Skin epidermis (tissue), 12 donors: Measurements from ENCODE around the gene HADHA.

Source experiments
- H3K27ac ChIP-seq, 21 experiments: fragments of 200-600 bp; sonication (generic) in 11 of 21; one replicate each; pipeline ENCODE4 v1.5.0; 2020; ENCODE audit warnings: mild to moderate bottlenecking in 3 of 21, inconsistent platforms in 2 of 21, moderate library complexity in 2 of 21
- H3K4me3 ChIP-seq, 7 experiments: fragments of 200-600 bp; sonication (generic) in 2 of 7; one replicate each; pipeline ENCODE4 v1.5.0; 2020; ENCODE audit warnings: inconsistent platforms in 2 of 7, mild to moderate bottlenecking in 2 of 7, moderate library complexity in 1 of 7

HADHA gene

DNA sequence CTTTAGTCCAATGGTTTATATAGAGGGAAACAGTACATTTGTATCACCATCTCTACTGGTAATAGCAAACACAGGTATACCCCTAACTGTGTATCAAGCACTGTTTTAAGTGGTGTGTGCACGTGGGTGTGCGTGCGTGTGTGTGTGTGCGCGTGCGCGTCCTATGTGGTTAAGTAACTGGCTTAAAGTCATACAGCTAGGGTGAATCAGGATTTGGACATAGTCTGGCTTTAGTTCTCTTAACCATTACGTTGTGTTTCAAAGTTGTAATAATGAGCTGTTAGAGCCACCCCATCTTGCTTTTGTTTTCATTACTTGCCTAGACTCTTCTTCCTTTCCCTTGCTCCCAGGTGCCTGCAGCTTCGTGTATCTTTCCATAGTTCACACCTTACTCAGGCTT, 2.4 kb upstream of the HADHA start:
- H3K27ac ChIP-seq: peak overlapping the region in 5 of 21 experiments; percentile 18 to 42 (median 30)
- peak overlapping the region in 1 of 7 experiments; percentile 68 for H3K4me3 ChIP-seq

DNA sequence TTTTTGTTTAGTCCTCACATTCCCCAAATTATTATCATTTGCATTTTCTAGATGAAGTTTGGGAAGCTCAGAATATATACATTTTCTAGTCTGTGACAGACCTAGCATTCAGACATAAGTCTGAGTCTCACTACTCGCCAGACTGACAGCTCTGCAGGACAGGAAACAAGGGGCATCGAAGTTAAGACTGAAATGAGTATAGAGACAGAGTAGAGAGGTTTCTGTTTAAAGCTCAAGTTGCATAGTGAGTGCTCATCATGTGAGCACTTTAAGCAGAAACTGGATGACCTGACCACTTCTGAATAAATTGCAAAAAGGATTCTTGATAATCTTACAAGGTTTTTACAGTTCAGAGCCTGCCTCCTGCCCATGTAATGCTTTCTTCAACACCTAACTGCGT, 1.4 kb upstream of the HADHA start:
- Histone ChIP-seq H3K27ac (peak overlapping the region in 16 of 21 experiments; percentile 93 to 100 (median 99)), H3K4me3 (peak overlapping the region in 6 of 7 experiments; percentile 68 to 96 (median 84))

DNA sequence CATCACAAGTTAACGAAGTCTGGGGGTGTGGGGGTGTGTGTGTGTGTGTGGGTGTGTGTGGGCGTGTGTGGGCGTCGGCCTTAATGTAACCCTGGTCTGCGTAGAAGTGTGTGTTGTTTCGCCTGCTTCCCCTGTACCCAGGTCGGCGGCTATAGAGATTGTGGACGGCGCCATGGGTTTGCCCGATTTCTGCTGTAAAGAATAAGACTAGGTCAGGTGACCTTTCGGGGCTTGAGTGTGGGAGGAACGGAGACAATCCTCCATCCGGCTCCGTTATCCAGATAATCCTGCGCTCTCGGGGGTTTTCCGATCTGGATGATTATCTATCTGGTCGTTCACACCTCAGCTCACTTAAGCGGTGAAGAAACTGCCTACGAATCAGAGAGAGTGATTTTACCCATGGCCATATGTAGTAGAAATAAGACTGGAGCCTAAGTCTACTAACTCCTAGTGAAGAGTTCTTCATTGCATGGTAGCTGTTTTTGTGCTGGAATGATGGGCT, 850 bp upstream of the HADHA start:
- peak overlapping the region; percentile 93 to 100 (median 99) for H3K27ac ChIP-seq
- H3K4me3 ChIP-seq: peak overlapping the region; percentile 68 to 96 (median 88)

DNA sequence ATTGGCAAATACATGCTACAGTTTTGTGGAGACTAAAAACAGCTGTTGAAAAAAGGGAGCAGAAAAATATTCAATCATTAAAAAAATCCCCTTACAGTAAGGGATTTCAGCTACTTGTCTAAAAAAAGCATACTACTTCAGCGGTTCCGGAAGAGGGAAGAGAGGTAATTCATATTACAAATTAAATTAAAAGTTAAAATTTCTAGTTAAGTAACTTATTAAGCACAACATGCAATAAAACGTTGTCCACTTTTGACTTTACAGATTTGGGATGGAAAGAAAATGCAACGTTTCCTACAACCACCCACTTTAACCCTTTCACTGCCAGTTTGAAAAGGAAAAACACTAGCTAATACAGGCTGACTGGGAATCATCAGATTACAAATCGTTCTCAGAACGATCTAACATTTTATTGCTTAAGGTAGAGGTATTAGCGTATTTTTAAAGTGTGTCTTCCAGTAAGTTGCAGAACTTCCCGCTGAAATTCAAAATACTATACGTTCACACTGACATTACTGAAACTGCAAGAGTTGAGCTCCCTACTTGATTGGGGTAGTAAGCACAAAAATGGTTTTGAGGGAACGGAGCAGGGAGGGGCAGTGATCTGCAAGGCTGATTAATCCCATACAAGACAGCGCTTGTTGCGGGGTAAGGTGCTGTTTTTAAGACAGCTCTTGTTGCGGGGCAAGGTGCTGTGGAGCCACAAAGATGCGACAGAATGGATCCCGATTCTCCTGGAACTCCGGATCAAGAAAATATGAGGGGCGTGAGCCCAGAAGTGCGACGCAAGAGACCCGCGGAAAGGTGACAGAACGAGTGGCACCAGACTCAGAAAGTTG, 743 bp downstream of the HADHA start:
- Histone ChIP-seq H3K27ac (peak overlapping the region; percentile 93 to 100 (median 99)), H3K4me3 (peak overlapping the region; percentile 68 to 96 (median 88))

DNA sequence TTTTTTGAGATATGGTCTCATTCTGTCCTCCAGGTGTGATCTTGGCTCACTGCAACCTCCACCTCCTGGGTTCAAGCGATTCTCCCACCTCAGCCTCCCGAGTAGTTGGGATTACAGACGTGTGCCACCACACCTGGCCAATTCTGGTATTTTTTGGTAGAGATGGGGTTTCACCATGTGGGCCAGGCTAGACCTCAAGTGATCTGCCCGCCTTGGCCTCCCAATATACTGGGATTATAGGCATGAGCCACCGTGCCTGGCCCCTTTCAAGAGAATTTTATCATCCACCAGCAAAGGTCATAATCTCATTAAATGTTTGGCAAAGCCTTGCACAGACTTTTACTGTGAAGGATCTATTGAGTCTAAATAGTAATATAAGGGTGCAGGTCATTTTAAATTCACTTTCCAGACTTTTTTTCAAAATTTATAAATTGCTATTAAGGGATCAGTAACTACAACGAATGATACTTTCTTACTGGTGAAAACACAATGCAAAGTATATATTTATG, 2.5 kb downstream of the HADHA start:
- Histone ChIP-seq H3K4me3 (no peak overlapping the region), H3K27ac (no peak overlapping the region)

DNA sequence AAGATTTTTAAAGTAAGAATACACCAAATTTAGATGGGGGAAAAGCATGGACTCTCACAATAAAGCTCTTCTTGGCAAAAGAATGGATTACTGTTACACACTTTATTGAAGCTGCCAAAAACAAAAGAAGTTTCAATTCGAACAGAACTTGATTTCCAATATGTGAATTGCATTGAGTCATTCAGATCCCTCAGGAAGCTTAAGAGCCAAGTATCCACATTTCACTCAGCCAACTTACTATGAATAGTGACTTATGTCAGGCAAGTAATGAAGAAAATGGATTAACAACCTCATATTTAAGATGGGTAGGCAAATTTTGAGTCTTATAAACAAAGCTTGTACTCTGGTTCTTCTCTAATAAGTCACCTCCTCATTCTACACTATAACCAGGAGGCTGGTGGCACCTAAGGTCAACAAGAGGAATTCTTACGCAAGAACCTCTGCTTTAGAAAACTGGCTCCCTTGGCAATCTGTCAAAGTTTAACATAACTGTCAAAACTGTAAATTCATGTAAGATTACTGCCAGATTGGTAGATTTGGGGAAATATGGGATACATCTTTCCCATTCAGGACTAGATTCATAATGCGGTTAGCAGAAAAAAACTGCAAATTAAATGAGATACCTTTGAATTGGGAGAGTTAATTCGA, 6.0 kb downstream of the HADHA start:
- no peak overlapping the region for H3K27ac ChIP-seq

DNA sequence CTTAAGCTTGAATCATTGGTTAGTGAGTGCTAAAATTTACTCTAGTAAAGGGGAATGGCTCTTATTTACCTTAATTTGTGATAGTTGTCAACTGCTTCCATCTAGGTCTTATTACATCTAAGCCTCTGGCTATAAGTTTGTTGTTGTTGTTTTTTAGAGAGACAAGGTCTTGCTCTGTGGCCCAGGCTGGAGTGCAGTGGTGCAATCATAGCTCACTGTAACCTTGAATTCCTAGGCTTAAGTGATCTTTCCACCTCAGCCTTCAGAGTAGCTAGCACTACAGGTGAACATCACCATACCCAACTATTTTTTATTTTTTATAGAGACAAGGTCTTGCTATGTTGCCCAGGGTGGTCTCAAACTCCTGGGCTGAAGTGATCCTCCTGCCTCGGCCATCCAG, 6.6 kb downstream of the HADHA start:
- Histone ChIP-seq H3K27ac (no peak overlapping the region), H3K4me3 (no peak overlapping the region)

More for the DNA sequence above, 6.0 kb downstream of the HADHA start:
- no peak overlapping the region for H3K4me3 ChIP-seq

DNA sequence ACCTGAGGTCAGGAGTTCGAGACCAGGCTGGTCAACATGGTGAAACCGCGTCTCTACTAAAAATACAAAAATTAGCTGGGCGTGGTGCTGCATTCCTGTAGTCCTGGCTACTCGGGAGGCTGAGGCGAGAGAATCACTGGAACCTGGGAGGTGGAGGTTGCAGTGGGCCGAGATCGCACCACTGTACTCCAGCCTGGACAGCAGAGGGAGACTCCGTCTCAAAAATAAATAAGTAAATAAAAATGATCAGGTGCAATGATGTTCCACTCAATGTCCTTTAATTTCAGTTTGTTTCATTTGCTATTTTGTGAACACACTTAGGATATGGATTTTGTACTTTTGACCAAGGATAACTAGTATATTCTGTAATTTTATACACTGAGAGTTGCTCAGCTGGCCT, 9.3 kb downstream of the HADHA start:
- Histone ChIP-seq H3K4me3 (no peak overlapping the region), H3K27ac (no peak overlapping the region)

DNA sequence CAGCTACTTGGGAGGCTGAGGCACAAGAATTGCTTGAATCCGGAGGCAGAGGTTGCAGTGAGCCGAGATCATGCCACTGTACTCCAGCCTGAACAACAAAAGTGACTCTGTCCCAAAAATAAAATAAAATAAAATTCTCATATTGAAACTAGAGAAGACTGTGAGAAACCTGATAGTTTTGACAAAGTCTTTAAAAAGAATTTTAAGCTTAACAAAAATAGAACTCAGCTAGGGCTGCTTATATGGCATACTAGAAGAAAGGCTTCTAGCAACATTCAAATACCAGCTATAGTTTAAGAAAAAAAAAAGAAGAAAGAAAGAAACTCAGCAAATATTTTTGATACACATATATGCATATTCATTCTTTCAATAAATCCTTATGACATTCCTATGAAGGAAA, 13.6 kb downstream of the HADHA start:
- Histone ChIP-seq H3K4me3 (no peak overlapping the region), H3K27ac (no peak overlapping the region)

DNA sequence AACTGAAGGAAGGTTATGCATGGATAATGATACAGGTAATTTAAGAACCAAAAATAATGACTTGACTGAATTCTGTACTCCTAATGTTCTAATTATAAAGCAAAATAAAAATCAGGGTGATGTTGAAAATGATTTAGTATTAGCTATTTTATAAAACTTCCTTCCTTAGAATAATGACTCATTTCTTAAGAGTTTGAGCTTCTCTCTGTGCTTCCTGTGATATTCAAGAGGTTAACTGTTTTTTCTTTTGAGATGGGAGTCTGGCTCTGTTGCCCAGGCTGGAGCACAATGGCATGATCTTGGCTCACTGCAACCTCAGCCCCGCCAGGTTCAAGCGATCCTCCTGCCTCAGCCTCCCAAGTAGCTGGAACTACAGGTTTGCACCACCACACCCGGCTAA, 14.8 kb downstream of the HADHA start:
- Histone ChIP-seq H3K27ac (no peak overlapping the region), H3K4me3 (no peak overlapping the region)

DNA sequence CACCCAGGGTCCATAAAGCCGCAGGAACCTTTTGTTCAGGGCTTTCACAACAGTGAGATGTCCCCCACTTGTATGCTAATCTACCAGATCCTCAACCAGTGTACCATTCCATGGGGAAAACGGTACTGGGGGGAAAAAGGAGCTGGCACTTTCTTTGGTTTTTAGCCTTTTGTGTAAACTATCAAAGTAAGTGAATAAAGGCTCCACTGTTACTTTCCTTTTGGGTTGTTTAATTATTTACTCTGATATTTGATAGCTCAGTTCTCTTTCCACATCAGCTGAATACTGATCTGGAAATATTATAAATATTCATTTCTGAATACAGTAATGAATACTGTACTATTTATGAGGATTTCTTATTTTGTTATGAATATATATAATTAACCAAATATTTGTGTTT, 20.3 kb downstream of the HADHA start:
- H3K4me3 ChIP-seq: no peak overlapping the region
- H3K27ac ChIP-seq: no peak overlapping the region

DNA sequence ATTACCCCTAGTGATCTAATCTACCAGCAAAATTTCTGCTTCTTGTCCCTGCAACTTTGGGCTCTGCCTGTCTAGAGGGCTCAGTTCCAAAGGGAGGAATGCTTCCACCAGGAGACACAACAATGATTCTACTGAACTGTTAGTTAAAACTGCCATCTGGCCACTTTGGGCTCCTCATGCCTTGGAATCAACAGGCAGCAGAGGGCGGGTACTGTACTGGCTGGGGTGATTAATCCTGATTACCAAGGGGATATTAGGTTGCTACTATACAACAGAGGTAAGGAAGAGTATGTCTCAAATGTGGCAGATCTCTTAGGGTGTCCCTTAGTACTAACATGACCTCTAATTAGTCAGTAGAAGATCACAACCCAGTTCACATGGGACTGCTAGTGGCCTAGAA, 21.4 kb downstream of the HADHA start:
- Histone ChIP-seq H3K27ac (no peak overlapping the region), H3K4me3 (no peak overlapping the region)

DNA sequence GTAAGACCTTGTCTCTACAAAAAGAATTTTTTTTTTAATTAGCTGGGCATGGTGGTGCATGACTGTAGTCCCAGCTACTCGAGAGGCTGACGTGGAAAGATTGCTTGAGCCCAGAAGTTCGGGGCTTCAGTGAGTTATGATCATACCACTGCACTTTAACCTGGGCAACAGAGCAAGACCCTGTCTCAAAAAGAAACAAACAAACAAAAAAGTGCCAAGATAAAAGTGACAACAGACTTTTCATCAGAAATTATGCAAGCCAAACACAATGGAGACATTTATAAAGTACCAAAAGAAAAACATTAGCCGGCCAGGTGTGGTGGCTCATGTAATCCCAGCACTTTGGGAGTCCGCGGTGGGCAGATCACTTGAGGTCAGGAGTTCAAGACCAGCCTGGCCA, 26.7 kb downstream of the HADHA start:
- no peak overlapping the region for H3K27ac ChIP-seq
- no peak overlapping the region for H3K4me3 ChIP-seq

DNA sequence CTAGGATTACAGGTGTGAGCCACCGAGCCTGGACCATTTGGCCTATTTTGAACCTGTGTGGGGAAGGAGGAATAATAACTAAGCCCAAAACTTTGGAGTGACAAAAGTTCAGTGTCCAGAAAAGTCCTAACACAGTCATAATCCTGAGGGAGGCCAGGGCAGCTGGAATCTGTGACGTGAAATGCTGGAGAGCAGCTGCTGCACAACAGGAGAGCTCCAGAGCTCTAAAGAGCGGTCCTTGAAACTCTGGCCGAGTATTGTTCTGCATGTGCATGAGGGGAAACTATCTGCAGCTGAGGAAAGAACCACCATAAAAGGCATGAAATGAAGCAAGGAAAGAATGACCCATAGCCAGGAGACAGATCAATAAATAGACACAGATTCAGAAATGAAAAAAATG, 27.8 kb downstream of the HADHA start:
- Histone ChIP-seq H3K4me3 (no peak overlapping the region), H3K27ac (no peak overlapping the region)

DNA sequence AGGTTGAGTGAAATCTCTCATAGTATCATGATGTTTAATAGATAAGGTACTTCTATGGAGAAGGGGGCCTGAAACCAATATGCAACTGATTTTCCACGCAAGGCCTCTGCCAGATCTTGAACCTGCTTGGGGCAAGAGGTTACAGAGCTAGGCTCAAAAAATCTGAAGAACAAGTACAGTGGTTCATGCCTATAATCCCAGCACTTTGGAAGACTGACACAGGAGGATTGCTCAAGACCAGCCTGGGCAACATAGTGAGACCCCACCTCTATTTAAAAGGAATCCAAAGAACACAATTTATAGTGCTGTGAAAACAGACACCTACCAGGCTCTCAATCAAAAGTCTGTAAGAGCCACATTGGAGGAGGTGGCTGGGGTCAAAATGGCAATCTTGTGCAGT, 28.6 kb downstream of the HADHA start:
- Histone ChIP-seq H3K4me3 (no peak overlapping the region), H3K27ac (no peak overlapping the region)

DNA sequence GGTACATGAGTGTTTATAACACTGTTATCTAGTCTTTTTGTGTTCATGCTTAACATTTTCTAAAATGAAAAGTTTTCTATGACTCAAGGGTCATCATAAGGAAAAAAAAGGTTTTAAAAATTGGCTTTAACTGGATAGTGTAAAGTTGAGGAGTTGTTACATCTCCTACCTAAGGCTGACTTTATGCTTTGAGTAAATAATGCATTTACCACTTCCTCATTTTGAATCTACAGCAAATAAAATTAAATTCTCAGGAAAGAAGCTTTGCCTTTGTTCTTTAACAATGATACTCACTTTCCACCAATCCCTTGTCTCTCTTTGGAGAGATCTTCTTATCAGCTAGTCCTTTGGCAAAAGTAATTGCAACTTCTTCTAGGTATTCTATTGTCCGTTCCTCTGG, 29.7 kb downstream of the HADHA start:
- Histone ChIP-seq H3K4me3 (no peak overlapping the region), H3K27ac (no peak overlapping the region)

DNA sequence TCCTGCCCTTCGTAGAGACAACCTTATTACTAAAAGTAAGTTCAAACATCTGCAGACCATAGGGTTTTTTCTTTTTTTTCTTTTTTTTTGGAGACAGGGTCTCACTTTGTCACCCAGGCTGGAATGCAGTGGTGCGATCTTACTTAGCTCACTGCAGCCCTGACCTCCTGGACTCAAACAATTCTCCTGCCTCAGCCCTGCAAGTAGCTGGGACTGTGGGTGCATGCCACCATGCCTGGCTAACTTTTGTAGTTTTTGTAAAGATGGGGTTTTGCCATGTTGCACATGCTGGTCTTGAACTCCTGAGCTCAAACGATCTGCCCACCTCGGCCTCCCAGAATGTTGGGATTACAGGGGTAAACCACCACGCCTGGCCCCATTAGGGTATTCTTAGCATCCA, 32.4 kb downstream of the HADHA start:
- H3K4me3 ChIP-seq: no peak overlapping the region
- no peak overlapping the region for H3K27ac ChIP-seq

DNA sequence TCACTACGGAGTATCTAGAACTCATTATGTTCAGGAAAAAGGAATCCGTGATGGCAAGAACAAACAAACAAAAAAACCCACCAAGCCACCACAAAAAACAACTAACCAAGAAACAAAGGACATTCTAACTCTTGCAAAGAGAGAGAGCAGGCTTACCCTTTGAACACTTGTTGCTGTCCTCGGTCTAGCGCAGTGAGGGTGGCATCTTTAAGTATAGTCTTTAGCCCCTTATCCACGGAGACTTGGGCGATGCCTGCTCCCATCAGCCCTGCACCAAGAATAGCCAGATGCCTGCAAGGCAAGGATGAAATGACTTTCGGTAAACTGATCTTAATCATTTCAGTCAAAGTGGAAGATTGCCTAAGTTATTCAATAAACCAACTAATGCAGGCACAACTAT, 40.5 kb downstream of the HADHA start:
- Histone ChIP-seq H3K27ac (no peak overlapping the region), H3K4me3 (no peak overlapping the region)

DNA sequence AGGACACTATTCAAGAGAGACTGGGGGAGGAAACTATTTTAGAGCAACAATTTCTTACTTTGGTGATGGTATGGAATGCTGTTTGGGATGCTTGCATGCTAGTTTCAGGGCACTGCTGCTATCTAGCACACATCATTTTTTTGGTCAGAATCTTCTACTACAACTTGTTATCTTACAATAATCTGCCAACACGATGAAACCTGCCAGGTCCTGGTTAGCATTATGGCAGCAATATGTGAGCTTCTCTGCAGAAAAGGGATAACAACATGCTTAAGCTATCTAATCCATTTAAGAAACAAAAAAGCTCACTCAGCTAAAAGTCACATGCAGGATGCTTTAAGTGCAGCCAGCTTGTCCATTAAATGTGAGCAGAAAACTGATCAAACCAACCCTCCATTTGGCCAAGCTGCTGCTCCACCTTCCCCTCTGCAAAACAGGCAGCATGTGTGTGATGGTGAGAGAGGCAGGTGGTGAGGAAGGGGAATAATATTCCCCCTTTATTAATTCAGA, 41.4 kb downstream of the HADHA start:
- H3K27ac ChIP-seq: no peak overlapping the region
- no peak overlapping the region for H3K4me3 ChIP-seq

DNA sequence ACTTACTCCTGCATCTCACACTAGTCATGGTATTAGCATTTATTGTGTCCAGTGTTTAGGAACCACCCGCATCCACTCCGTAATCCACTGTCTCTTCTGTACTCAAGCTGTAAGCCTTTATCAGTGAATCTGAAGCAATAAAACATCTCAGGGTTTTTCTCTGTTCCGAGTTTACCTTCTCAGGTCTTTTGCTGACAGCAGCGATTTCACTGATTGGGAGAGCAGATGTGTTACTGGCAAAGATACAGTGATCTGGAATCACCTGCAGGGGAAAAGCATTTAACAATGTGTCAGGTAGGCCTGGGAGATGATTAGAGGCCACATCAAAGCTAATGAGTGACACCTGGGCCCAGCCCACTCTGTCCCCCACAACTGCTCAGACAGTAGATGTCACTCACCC, 46.9 kb downstream of the HADHA start:
- Histone ChIP-seq H3K27ac (no peak overlapping the region), H3K4me3 (no peak overlapping the region)
